ENCODE results near the gene CRTC1.

CRTC1 gene

GRCh38 chr19:18749362-18750231 is 66.1 kb downstream of the CRTC1 start:
- no peak for DNase-seq (ENCODE audit: low spot score)

GRCh38 chr19:18750295-18750970 is 67.0 kb downstream of the CRTC1 start:
- DNase-seq (ENCODE audit: low spot score), result no peak

- no peak for DNase-seq (ENCODE audit: low spot score)
These were observed 68.1 kb downstream of the CRTC1 start for GRCh38 chr19:18751571-18751970.

- no peak for DNase-seq (ENCODE audit: low spot score)
These were observed 71.0 kb downstream of the CRTC1 start for GRCh38 chr19:18754501-18754900.

GRCh38 chr19:18756896-18757295 is 73.4 kb downstream of the CRTC1 start:
- DNase-seq (ENCODE audit: low spot score), result no peak

GRCh38 chr19:18759304-18759994 is 76.0 kb downstream of the CRTC1 start:
- no peak for DNase-seq (ENCODE audit: low spot score)

- DNase-seq (ENCODE audit: low spot score), result no peak
These were observed 76.5 kb downstream of the CRTC1 start for GRCh38 chr19:18759995-18760426.

GRCh38 chr19:18760440-18761383 is 77.2 kb downstream of the CRTC1 start:
- no peak for DNase-seq (ENCODE audit: low spot score)

- peak; percentile 2 for DNase-seq (ENCODE audit: low spot score)
These were observed 78.1 kb downstream of the CRTC1 start for GRCh38 chr19:18761531-18762110.

- DNase-seq (ENCODE audit: low spot score), result peak; percentile 45
These were observed 78.9 kb downstream of the CRTC1 start for GRCh38 chr19:18762125-18763023.

GRCh38 chr19:18763674-18764590 is 80.5 kb downstream of the CRTC1 start:
- DNase-seq (ENCODE audit: low spot score), result no peak

GRCh38 chr19:18764591-18765051 is 81.1 kb downstream of the CRTC1 start:
- DNase-seq (ENCODE audit: low spot score), result no peak

GRCh38 chr19:18765224-18765623 is 81.7 kb downstream of the CRTC1 start:
- no peak for DNase-seq (ENCODE audit: low spot score)

GRCh38 chr19:18768046-18768771 is 84.7 kb downstream of the CRTC1 start:
- no peak for DNase-seq (ENCODE audit: low spot score)

GRCh38 chr19:18768997-18769891 is 85.8 kb downstream of the CRTC1 start:
- DNase-seq (ENCODE audit: low spot score), result no peak

- no peak for DNase-seq (ENCODE audit: low spot score)
These were observed 86.6 kb downstream of the CRTC1 start for GRCh38 chr19:18769989-18770528.

Data from pons (tissue), 1 donor.